ENCODE results near the gene C4orf50. TPM values are rescaled to one million over a fixed set of nuclear protein-coding genes. Genes with fewer than 3 reads are reported as not detected.

C4orf50 gene
- total and polyA plus RNA-seq, 2 of the 4 experiments (the other 2 are of a cell fraction) = not detected

GRCh38 chr4:5895287-5895686 lies 122.9 kb downstream of the C4orf50 start:
- Histone ChIP-seq H2AK5ac (ENCODE audit: low read depth, low read length) (no peak overlapping the region), H2BK120ac (ENCODE audit: low read depth, low read length) (no peak overlapping the region), H2BK15ac (ENCODE audit: low read depth, low read length) (no peak overlapping the region), H3K9me3 (ENCODE audit: control insufficient read depth, insufficient read depth, low read length) (peaks cover 5% of the 10 kb centered on the region; the same call in 1 of the 2 replicates), H3K4me3 (ENCODE audit: insufficient read depth, low read depth, low read length) (no peak overlapping the region), H3K27me3 (ENCODE audit: control insufficient read depth, insufficient read depth, low read length) (peaks cover 57% of the 10 kb centered on the region), H4K8ac (ENCODE audit: low read depth in 2 of 2, low read length in 2 of 2) (no peak overlapping the region), H3K18ac (ENCODE audit: low read depth, low read length) (no peak overlapping the region), H3K9me1 (ENCODE audit: insufficient read depth, low read length) (no peaks in the 10 kb centered on the region), H3K36me3 (ENCODE audit: control insufficient read depth, insufficient read depth, low read length) (no peaks in the 10 kb centered on the region), H4K5ac (ENCODE audit: low read depth, low read length) (no peak overlapping the region), H4K20me1 (ENCODE audit: insufficient read depth, low read length) (no peaks in the 10 kb centered on the region; the same call in 1 of the 2 replicates), H3K79me1 (ENCODE audit: low read depth in 1 of 2, low read length in 2 of 2) (no peaks in the 10 kb centered on the region), H3K14ac (replicated peaks; ENCODE audit: low read depth, low read length) (no peak overlapping the region), H3K4me1 (ENCODE audit: control insufficient read depth, insufficient read depth, low read length) (no peaks in the 10 kb centered on the region), H2BK5ac (ENCODE audit: low read depth, low read length, poor library complexity, severe bottlenecking) (no peak overlapping the region), H3K9ac (ENCODE audit: low read depth, low read length) (no peak overlapping the region), H2AK9ac (replicated peaks; ENCODE audit: low read depth, low read length, poor library complexity) (no peak overlapping the region), H3K56ac (ENCODE audit: extremely low read depth, insufficient read depth, low read length) (no peak overlapping the region), H3K27ac (ENCODE audit: insufficient read depth, low read length) (no peak overlapping the region), H3K23ac (ENCODE audit: low read depth, low read length) (no peak overlapping the region), H2BK20ac (ENCODE audit: low read depth, low read length) (no peak overlapping the region), H3K4me2 (ENCODE audit: low read depth, low read length) (no peak overlapping the region), H3K4ac (ENCODE audit: low read depth, low read length) (no peak overlapping the region), H2AFZ (replicated peaks; ENCODE audit: low read length, poor library complexity) (no peak overlapping the region), H4K91ac (ENCODE audit: insufficient read depth, low read depth, low read length) (no peak overlapping the region)
- dilution Hi-C loops (cut with HindIII; ENCODE audit: low sequenced_read_pairs, unreplicated experiment) = no loop called here
- no peak for TF ChIP-seq MAZ (IDR thresholded peaks at IDR 0.05; ENCODE audit: borderline replicate concordance, low read depth, low read length)
- TF ChIP-seq RCOR1 (IDR thresholded peaks at IDR 0.05; ENCODE audit: insufficient replicate concordance, low read length) = no peak
- TF ChIP-seq BHLHE40 (IDR thresholded peaks at IDR 0.05; ENCODE audit: low read depth, low read length) = no peak
- no peak for TF ChIP-seq RFX5 (IDR thresholded peaks at IDR 0.05; ENCODE audit: low read depth, low read length)
- TF ChIP-seq USF2 (IDR thresholded peaks at IDR 0.05; ENCODE audit: low read depth, low read length) = no peak
- TF ChIP-seq FOS (IDR thresholded peaks at IDR 0.05; ENCODE audit: low read depth, low read length) = no peak
- no peak for TF ChIP-seq MAFK (IDR thresholded peaks at IDR 0.05; ENCODE audit: low read depth, low read length)
- no peak for TF ChIP-seq ELK1 (IDR thresholded peaks at IDR 0.05; ENCODE audit: borderline replicate concordance, low read depth, low read length)
- no peak for TF ChIP-seq MXI1 (IDR thresholded peaks at IDR 0.05; ENCODE audit: borderline replicate concordance, low read depth, low read length)
- no peak for TF ChIP-seq CTCF (conservative IDR thresholded peaks at IDR 0.05; ENCODE audit: low read depth, low read length)
- no peak for TF ChIP-seq RAD21 (IDR thresholded peaks at IDR 0.05; ENCODE audit: low read length)
- TF ChIP-seq NFE2L2 (IDR thresholded peaks at IDR 0.05; ENCODE audit: low read depth, low read length) = no peak
- TF ChIP-seq SMC3 (IDR thresholded peaks at IDR 0.05; ENCODE audit: low read depth, low read length) = no peak
- TF ChIP-seq CEBPB (IDR thresholded peaks at IDR 0.05; ENCODE audit: low read depth, low read length) = no peak
- TF ChIP-seq POLR2A (IDR thresholded peaks at IDR 0.05; ENCODE audit: low read depth, low read length) = no peak
- in situ Hi-C loops (cut with MboI; ENCODE audit: low sequenced_read_pairs) = no loop called here
- ATAC-seq (ENCODE audit: low read depth) (no peak), DNase-seq (peak; percentile 5)
- WGBS, 2 experiments (ENCODE audit: extremely low coverage in 2 of 2, insufficient read length in 1 of 2) = 0% methylated on average over 1 of the region's 4 CpGs; no CpG with 5 or more reads in 1 of the 2 experiments
- intact Hi-C loops (cut with micrococcal nuclease) = no loop called here
- CTCF ChIA-PET = no interaction called here
- BruUV-seq (replicated peaks) = no TSS peak
- POLR2A ChIA-PET (ENCODE audit: unreplicated experiment) = no interaction called here

Measured in IMR-90 (cell line).